H7 (cell line): Measurements from ENCODE around the gene CFAP100. TPM values are rescaled to one million over a fixed set of nuclear protein-coding genes. Genes with fewer than 3 reads are reported as not detected.
A peak's percentile ranks its signal among the peaks of the same experiment; 100 is the strongest.

Source experiments
- DNase-seq: peaks from one replicate; pipeline ENCODE4 v3.0.0; 2012
- H3K27me3 ChIP-seq: 2 replicates; pipeline ENCODE4 v1.6.0; 2011; ENCODE audit warnings: mild to moderate bottlenecking, low read length; ENCODE audit not compliant: control insufficient read depth, insufficient read depth
- H3K36me3 ChIP-seq: replicated peaks from 2 replicates; pipeline ENCODE4 v1.5.1; 2011; ENCODE audit warnings: low read length; ENCODE audit not compliant: control insufficient read depth, insufficient read depth
- H3K4me3 ChIP-seq: 2 replicates; pipeline ENCODE4 v1.5.1; 2011; ENCODE audit warnings: low read depth, mild to moderate bottlenecking, control low read depth, low read length, moderate library complexity; ENCODE audit not compliant: insufficient read depth
- total RNA-seq: library from RNA; depleted of rRNA; stranded (reverse); fragments of >200 nt; shearing (Covaris generic); gene quantifications from 2 replicates; pipeline ENCODE4 v1.2.3, GENCODE V29; 2014; rRNA removed

The CFAP100 gene
- 0.24 and 1.5 TPM in 2 replicates for total RNA-seq

- DNase-seq, result peak; percentile 93
- no peak within 1 kb of the TSS; the same call in 1 of the 2 replicates for H3K4me3 ChIP-seq
- no peaks in the 10 kb centered on the region for H3K36me3 ChIP-seq
- peaks cover 19% of the 10 kb centered on the region for H3K27me3 ChIP-seq
These were observed at the start of gene CFAP100 for GRCh38 chr3:126394179-126394976. Gene CFAP100 (plus strand): TSS chr3:126394909. CDS start chr3:126396001, 1,092 bp downstream.

DNA sequence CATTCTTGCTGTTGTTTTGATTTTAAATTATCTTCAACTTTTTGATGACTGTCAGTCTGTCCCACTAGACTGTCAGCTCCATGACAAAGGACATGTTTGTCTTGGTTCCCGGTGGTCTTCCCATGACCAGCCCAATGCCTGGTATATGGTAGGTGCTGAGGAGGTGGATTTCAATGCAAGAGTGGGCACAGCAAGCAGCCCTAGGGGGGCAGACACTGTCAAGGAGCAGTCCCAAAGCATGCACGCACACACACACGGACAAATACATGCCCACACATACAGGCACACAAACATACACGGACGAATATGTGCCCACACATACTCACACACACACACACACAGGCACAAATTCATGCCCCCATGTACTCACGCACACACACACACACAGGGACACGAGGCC lies 49.5 kb upstream of the CFAP100 start:
- no peaks in the 10 kb centered on the region for H3K27me3 ChIP-seq
- no peak for DNase-seq
- H3K4me3 ChIP-seq, result no peak overlapping the region
- H3K36me3 ChIP-seq, result no peaks in the 10 kb centered on the region

DNA sequence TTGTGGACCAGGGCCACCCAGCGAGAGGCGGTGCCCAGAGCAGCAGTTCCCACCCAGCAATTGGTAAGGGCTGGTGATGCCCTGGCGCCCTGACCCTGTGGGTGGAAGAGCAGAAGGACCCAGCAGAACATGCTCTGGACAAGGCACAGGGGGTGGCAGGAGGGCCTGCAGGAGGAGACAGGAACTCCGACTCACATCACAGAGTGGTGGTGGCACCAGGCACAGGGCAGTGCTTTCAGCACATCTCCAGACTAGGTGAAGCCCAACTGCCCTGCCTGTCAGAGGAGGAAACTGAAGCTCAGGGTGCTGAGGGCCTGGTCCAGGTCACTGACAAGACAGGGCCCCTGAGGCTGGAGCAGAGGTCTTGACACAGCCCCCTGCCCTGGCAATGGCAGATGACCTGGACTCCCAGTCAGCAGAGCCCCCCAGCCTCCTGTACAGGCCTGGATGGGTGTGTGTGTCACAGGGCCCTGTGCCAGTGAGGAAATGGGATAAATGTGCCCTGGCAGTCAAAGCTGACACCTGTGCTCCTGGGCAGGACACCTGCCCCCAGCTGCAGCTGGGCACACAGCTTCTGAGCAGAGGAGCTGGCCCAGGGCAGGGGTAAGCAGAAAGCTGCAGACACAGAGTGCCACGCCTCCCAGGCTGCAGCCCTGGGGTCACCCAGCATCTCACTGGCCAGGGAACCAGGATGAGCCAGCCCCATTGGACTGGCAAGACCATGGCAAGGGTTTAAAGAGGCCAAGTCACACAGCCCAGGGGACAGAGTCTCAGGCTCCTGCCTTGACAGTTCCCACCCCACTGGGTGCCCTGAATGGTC lies 48.9 kb upstream of the CFAP100 start:
- Histone ChIP-seq H3K36me3 (no peaks in the 10 kb centered on the region), H3K4me3 (no peak overlapping the region), H3K27me3 (no peaks in the 10 kb centered on the region)
- DNase-seq, result no peak

DNA sequence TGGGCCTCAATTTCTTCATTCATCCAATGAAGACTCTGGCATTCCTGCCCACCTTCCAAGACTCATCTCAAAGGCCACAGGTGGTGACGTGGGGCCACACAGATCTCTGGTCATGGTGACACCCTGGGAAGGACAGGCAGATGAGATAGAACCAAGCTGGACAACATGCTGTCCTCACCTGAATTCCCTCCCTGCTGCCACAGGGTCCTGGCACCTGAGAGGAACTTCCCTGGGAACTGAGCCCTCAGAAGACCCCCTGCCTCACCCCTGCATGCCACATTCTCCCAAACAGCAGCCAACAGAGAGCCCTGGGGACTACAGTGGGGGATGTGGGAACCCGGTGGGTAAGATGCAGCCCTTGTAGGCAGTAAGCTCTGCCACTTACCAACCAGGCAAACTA lies 48.2 kb upstream of the CFAP100 start:
- H3K36me3 ChIP-seq, result no peaks in the 10 kb centered on the region
- no peak overlapping the region for H3K4me3 ChIP-seq
- H3K27me3 ChIP-seq, result no peaks in the 10 kb centered on the region
- DNase-seq, result no peak

- Histone ChIP-seq H3K4me3 (no peak overlapping the region), H3K27me3 (no peaks in the 10 kb centered on the region), H3K36me3 (no peaks in the 10 kb centered on the region)
- no peak for DNase-seq
These were observed 47.1 kb upstream of the CFAP100 start for GRCh38 chr3:126347543-126348161.

DNA sequence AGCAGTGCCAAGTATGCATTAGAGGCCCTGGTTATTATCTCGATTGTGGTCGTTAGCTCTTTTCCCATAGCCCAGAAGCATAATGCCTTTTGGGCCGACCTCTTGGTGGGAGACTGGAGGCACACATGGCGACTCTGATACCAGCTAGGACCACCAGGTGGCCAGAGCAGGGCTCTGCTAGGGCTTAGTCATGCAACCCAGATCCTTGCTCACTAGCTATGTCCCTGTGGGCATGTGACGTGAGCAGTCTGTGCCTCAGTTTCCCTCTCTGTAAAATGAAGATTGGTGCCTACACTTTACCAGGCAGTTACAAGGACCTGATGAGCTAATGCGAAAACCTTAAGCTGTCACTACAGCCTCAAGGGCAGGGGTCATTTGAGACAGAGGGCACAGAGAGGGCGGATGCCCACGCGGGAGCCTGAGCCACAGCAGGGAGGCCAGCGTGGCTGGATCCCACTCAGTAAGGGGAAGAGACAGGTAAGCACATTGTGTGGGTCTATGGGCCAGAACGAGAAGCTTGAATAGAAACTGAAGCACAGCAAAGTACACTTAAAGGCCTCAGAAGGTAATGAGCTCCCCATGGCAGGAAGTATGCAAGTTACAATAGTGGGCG lies 46.3 kb upstream of the CFAP100 start:
- Histone ChIP-seq H3K36me3 (no peaks in the 10 kb centered on the region), H3K4me3 (no peak overlapping the region), H3K27me3 (no peaks in the 10 kb centered on the region)
- DNase-seq, result peak; percentile 84

- DNase-seq, result no peak
- no peaks in the 10 kb centered on the region for H3K27me3 ChIP-seq
- no peak overlapping the region for H3K4me3 ChIP-seq
- H3K36me3 ChIP-seq, result no peaks in the 10 kb centered on the region
These were observed 45.6 kb upstream of the CFAP100 start for GRCh38 chr3:126349071-126349470.

DNA sequence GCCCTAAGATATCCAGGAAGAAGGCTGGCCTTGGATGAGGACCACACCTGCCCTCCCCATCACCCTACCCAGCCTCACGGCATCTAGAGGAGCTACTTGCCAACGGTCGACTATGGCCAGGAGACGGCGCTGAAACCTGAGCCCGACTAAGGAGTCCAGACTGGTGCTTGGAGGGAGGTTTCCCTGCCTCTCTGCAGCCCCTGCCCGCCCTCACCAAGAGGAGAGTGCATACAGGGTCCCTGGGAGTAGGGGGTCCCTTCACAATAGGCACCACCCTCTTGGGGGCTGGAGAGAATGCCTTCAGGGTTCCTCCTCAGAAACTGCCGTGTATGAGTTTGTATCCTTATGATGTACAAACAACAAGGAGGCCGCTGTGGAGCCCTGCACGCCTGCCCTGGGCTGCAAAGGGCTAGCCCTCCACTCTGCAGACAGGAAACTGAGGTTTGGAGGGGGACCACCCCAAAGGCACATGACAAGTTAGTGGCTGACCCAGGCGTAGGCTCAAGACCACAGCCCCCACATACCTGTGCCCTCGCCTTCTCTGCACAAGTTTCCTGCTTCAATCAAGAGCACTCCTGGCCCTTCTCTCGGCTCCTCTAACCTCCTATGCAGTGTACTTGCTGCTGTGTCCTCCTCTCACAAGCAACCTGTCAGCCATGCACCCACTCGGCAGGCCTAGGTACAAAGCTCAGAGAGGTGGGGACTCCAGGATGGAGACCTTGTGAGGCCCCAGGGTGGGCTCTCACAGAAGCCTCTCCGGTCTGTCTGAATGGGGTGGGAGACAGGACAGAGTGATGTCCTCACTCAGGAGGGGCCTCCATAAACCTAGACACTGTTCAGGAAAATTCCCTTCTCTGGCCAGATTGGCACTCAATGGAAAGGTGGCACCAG lies 44.9 kb upstream of the CFAP100 start:
- H3K4me3 ChIP-seq, result no peak overlapping the region
- no peaks in the 10 kb centered on the region for H3K36me3 ChIP-seq
- H3K27me3 ChIP-seq, result no peaks in the 10 kb centered on the region
- DNase-seq, result no peak

DNA sequence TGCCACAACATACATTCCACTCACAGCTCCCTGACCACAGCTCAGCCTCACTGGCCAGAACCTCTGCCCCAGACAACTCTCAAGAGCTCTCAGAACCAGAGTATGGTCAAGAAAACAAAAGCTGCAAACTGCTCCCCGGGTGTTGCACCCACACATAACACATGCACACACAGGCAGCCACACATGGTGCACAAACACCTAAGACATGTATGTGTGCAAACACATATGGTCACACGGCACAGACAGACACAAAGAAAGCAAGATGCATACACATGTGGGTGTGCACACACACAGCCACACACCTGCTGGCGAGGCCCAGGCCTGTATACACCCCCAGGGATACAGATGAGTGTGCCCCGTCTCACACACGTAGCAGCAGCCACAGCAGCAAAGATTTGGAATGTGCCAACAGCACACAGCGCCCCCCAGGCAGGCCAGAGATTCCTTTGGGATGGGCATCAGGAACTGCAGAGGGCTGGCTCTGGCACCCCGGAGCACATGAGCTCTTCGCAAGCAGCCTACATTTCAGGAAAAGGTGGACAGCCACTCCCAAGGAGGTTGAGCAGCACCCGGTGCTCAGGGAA lies 44.1 kb upstream of the CFAP100 start:
- no peak overlapping the region for H3K4me3 ChIP-seq
- no peaks in the 10 kb centered on the region for H3K36me3 ChIP-seq
- H3K27me3 ChIP-seq, result no peaks in the 10 kb centered on the region
- DNase-seq, result no peak

DNA sequence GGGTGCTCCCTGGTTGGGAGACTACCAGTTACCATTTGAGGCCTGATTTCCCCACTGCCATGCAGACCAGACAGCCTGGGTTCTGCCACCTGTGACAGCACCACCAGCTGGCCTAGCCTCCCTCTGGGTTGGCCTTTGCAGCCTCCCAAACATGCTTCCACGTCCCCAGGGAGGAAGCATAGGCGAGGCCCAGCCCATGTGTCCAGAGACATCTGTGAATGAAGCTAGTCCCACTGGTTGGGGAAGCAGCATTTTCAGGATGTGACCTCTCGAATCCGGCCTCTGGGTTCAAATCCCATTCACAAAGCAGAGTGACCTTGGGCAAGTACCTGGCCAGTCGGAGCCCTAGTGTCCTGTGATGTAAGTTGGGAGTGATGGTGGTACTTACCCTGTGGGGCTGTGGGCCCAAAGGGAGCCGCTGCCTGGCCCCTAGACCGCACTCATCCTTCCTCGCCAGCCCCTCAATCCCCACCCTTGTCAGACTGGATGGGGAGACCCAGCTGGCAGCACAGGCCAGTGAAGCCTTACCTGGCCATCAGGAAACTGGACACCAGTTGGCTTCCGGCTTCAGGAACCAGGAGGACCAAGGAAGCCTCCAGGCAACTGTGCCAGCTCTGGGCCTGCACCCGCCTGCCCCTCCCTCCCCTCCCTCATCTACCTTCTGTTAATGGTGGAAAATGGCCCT lies 43.5 kb upstream of the CFAP100 start:
- no peak for DNase-seq
- H3K36me3 ChIP-seq, result no peaks in the 10 kb centered on the region
- no peak overlapping the region for H3K4me3 ChIP-seq
- no peaks in the 10 kb centered on the region; the same call in 1 of the 2 replicates for H3K27me3 ChIP-seq

- peak; percentile 74 for DNase-seq
- no peaks in the 10 kb centered on the region for H3K36me3 ChIP-seq
- H3K27me3 ChIP-seq, result peaks cover 6% of the 10 kb centered on the region; the same call in 1 of the 2 replicates
These were observed 42.8 kb upstream of the CFAP100 start for GRCh38 chr3:126351771-126352475.

More at GRCh38 chr3:126351771-126352475, 42.8 kb upstream of the CFAP100 start:
- no peak overlapping the region for H3K4me3 ChIP-seq
